H1 (cell line): ENCODE data around the gene ADK. TPM values are rescaled to one million over a fixed set of nuclear protein-coding genes. Genes with fewer than 3 reads are reported as not detected.

Experiments used
- CTCF ChIA-PET: fragments of 300-600 bp; sonication (Branson Sonifier 250); formaldehyde crosslinking; loops from one replicate; lab custom pipeline; 2021; ENCODE audit not compliant: partially characterized antibody; lab: Charles Lee
- POLR2A ChIA-PET: fragments of 300-600 bp; sonication (Branson Sonifier 250); formaldehyde crosslinking; loops from one replicate; lab custom pipeline; 2021; ENCODE audit warnings: inconsistent platforms; ENCODE audit not compliant: partially characterized antibody; lab: Charles Lee
- DNase-seq, 2 experiments: peaks; one replicate each; pipeline versions ENCODE4 v3.0.0 to v3.0.0-alpha.2; 2010 to 2022; ENCODE audit warnings: low spot score in 2 of 2, low read depth in 1 of 2, mixed read lengths in 1 of 2
- FAIRE-seq: peaks from 2 replicates; lab custom pipeline; 2011; peaks lifted over from hg19 to GRCh38; lab: Jason Lieb, UNC
- H2AFZ ChIP-seq: 2 replicates; pipeline ENCODE4 v1.8.1; 2012; ENCODE audit warnings: low read length, inconsistent platforms
- H2AK5ac ChIP-seq: 2 replicates; pipeline ENCODE4 v1.6.1; 2013; ENCODE audit warnings: low read depth, low read length
- H2BK120ac ChIP-seq: replicated peaks from 2 replicates; pipeline ENCODE3; 2013; ENCODE audit warnings: low read depth, low read length, inconsistent platforms
- H2BK12ac ChIP-seq: 2 replicates; pipeline ENCODE4 v1.6.1; 2013; ENCODE audit warnings: low read depth, low read length
- H2BK15ac ChIP-seq: 2 replicates; pipeline ENCODE4 v1.6.1; 2013; ENCODE audit warnings: low read length
- H2BK20ac ChIP-seq: 2 replicates; pipeline ENCODE4 v1.6.1; 2013; ENCODE audit warnings: low read length
- H2BK5ac ChIP-seq: 2 replicates; pipeline ENCODE4 v1.6.1; 2013; ENCODE audit warnings: low read depth, low read length
- H3K14ac ChIP-seq: 2 replicates; pipeline ENCODE4 v1.6.1; 2013; ENCODE audit warnings: inconsistent platforms; ENCODE audit not compliant: insufficient read length
- H3K18ac ChIP-seq: 2 replicates; pipeline ENCODE4 v1.6.1; 2013; ENCODE audit warnings: low read length; ENCODE audit errors: extremely low read depth
- H3K23ac ChIP-seq: 2 replicates; pipeline ENCODE4 v1.6.1; 2013; ENCODE audit warnings: inconsistent platforms; ENCODE audit not compliant: insufficient read length
- H3K23me2 ChIP-seq: 2 replicates; pipeline ENCODE4 v1.6.1; 2013; ENCODE audit warnings: low read depth, low read length
- H3K27ac ChIP-seq: 2 replicates; pipeline ENCODE4 v1.6.1; 2011; ENCODE audit warnings: low read depth, low read length, inconsistent platforms
- H3K27me3 ChIP-seq, 4 experiments: replicated peaks in 1 of 4; 1 replicate in 1 of 4; 2 replicates in 3 of 4; pipeline versions ENCODE4 v1.6.1 to v1.8.1; 2011 to 2013; ENCODE audit warnings: low read length in 3 of 4, mild to moderate bottlenecking in 3 of 4, inconsistent platforms in 2 of 4, mixed read lengths in 2 of 4, moderate library complexity in 1 of 4; ENCODE audit not compliant: control insufficient read depth in 3 of 4, insufficient read depth in 3 of 4; ENCODE audit errors: extremely low read depth in 1 of 4
- H3K36me3 ChIP-seq, 4 experiments: 2 replicates each; pipeline versions ENCODE4 v1.6.1 to v1.8.1; 2011 to 2013; ENCODE audit warnings: mild to moderate bottlenecking in 4 of 4, low read length in 3 of 4, moderate library complexity in 2 of 4, control low read depth in 1 of 4, inconsistent platforms in 1 of 4; ENCODE audit not compliant: insufficient read depth in 4 of 4, control insufficient read depth in 2 of 4
- H3K4ac ChIP-seq: replicated peaks from 2 replicates; pipeline ENCODE3; 2013; ENCODE audit warnings: low read length, low read depth, mixed read lengths, inconsistent platforms; ENCODE audit not compliant: insufficient read length
- H3K4me1 ChIP-seq, 4 experiments: replicated peaks in 1 of 4; 1 replicate in 1 of 4; 2 replicates in 3 of 4; pipeline versions ENCODE4 v1.6.1 to v1.8.1; 2011 to 2013; ENCODE audit warnings: low read length in 3 of 4, inconsistent platforms in 2 of 4, mixed read lengths in 1 of 4; ENCODE audit not compliant: insufficient read depth in 4 of 4, control insufficient read depth in 3 of 4
- H3K4me2 ChIP-seq, 2 experiments: 2 replicates each; pipeline versions ENCODE4 v1.6.1 to v1.8.1; 2011 to 2013; ENCODE audit warnings: low read depth in 2 of 2, low read length in 2 of 2, control low read depth in 1 of 2, inconsistent platforms in 1 of 2, mild to moderate bottlenecking in 1 of 2; ENCODE audit not compliant: insufficient read depth in 1 of 2
- H3K4me3 ChIP-seq, 4 experiments: fragments of 200-600, 300-600 bp in 1 of 4; sonication (generic), shearing (Covaris generic), sonication (Bioruptor Twin) in 1 of 4; 2 replicates each; pipeline versions ENCODE4 v1.5.1 to v1.8.1; 2011 to 2016; ENCODE audit warnings: low read length in 4 of 4, low read depth in 3 of 4, control low read depth in 2 of 4, inconsistent platforms in 2 of 4, mild to moderate bottlenecking in 2 of 4, mixed read lengths in 1 of 4, moderate library complexity in 1 of 4; ENCODE audit not compliant: insufficient read depth in 2 of 4; ENCODE audit errors: extremely low read depth in 1 of 4
- H3K56ac ChIP-seq: replicated peaks from 2 replicates; pipeline ENCODE3; 2013; ENCODE audit warnings: low read depth, mild to moderate bottlenecking, mixed read lengths, low read length, inconsistent platforms; ENCODE audit not compliant: insufficient read length
- H3K79me1 ChIP-seq: 2 replicates; pipeline ENCODE4 v1.6.1; 2013; ENCODE audit warnings: low read depth, low read length, control low read depth
- H3K79me2 ChIP-seq, 2 experiments: 2 replicates each; pipeline versions ENCODE4 v1.6.1 to v1.8.1; 2012 to 2013; ENCODE audit warnings: low read length in 2 of 2, mild to moderate bottlenecking in 2 of 2, inconsistent platforms in 1 of 2; ENCODE audit not compliant: insufficient read depth in 2 of 2, control insufficient read depth in 1 of 2
- H3K9ac ChIP-seq, 4 experiments: replicated peaks in 1 of 4; 1 replicate in 1 of 4; 2 replicates in 3 of 4; pipeline versions ENCODE4 v1.6.1 to v1.8.1; 2011 to 2013; ENCODE audit warnings: low read depth in 3 of 4, low read length in 3 of 4, control low read depth in 2 of 4, mild to moderate bottlenecking in 2 of 4, moderate library complexity in 2 of 4, inconsistent platforms in 1 of 4; ENCODE audit errors: extremely low read depth in 1 of 4
- H3K9me3 ChIP-seq, 2 experiments: 2 replicates each; pipeline versions ENCODE4 v1.6.1 to v1.8.1; 2012 to 2013; ENCODE audit warnings: mild to moderate bottlenecking in 2 of 2, moderate library complexity in 2 of 2, control low read depth in 1 of 2, inconsistent platforms in 1 of 2, low read depth in 1 of 2, low read length in 1 of 2, mixed read lengths in 1 of 2; ENCODE audit not compliant: insufficient read depth in 2 of 2
- H4K20me1 ChIP-seq, 2 experiments: replicated peaks in 1 of 2; 2 replicates each; pipeline versions ENCODE3 to v1.8.1; 2011 to 2013; ENCODE audit warnings: inconsistent platforms in 2 of 2, low read length in 2 of 2, mild to moderate bottlenecking in 1 of 2; ENCODE audit not compliant: insufficient read depth in 2 of 2, control insufficient read depth in 1 of 2
- H4K5ac ChIP-seq: 2 replicates; pipeline ENCODE4 v1.6.1; 2013; ENCODE audit warnings: low read length, low read depth, mixed read lengths, inconsistent platforms; ENCODE audit not compliant: insufficient read length
- H4K8ac ChIP-seq: 2 replicates; pipeline ENCODE4 v1.8.0; 2013; ENCODE audit warnings: mild to moderate bottlenecking, moderate library complexity, low read length, inconsistent platforms; ENCODE audit not compliant: insufficient read depth; ENCODE audit errors: extremely low read depth
- H4K91ac ChIP-seq: replicated peaks from 2 replicates; pipeline ENCODE3; 2013; ENCODE audit warnings: low read length, mixed read lengths, inconsistent platforms; ENCODE audit not compliant: insufficient read length
- KDM4A ChIP-seq: IDR thresholded peaks from one replicate; pipeline ENCODE4 v1.7.1; 2012; ENCODE audit warnings: low read depth, mild to moderate bottlenecking, moderate library complexity, low read length, inconsistent platforms; ENCODE audit not compliant: severe bottlenecking
- RAD21 ChIP-seq, 2 experiments: IDR thresholded peaks in 1 of 2; conservative IDR thresholded peaks in 1 of 2; 2 replicates each; pipeline ENCODE4 v1.6.1; 2011; ENCODE audit warnings: low read depth in 2 of 2, low read length in 2 of 2, improper control_type of control experiment in 1 of 2, inconsistent platforms in 1 of 2, mild to moderate bottlenecking in 1 of 2, moderate library complexity in 1 of 2
- TEAD4 ChIP-seq: IDR thresholded peaks from 2 replicates; pipeline ENCODE4 v1.6.1; 2012; ENCODE audit warnings: low read depth, low read length, inconsistent platforms, mixed read lengths
- WGBS, 2 experiments: shearing (Covaris generic) in 1 of 2; methylation state at CpG; one replicate each; pipeline versions ENCODE4 v1.1.6 to v1.1.7; 2013 to 2015; ENCODE audit warnings: low lambda C conversion rate in 2 of 2, mixed read lengths in 2 of 2, inconsistent platforms in 1 of 2, low coverage in 1 of 2, missing lambda C conversion rate in 1 of 2; ENCODE audit not compliant: insufficient replicate concordance in 2 of 2, insufficient coverage in 1 of 2, insufficient read length in 1 of 2; ENCODE audit errors: extremely low coverage in 1 of 2, missing lambda C conversion rate in 1 of 2; 5-methylcytosine and 5-hydroxymethylcytosine counted together
- polyA plus RNA-seq, 7 experiments: library from polyadenylated mRNA; depleted of rRNA in 3 of 7; stranded (reverse) in 5 of 7; unstranded in 2 of 7; fragments of >200 nt in 5 of 7; fragments of 200-250 nt in 2 of 7; gene quantifications; 1 replicate in 5 of 7; 2 replicates in 1 of 7; 4 replicates in 1 of 7; pipeline versions ENCODE4 v1.2.1 to v1.2.3, GENCODE V29; 2011 to 2013; ENCODE audit warnings: missing spikeins in 2 of 7, mixed read lengths in 2 of 7
- total RNA-seq: library from RNA; stranded (reverse); fragmentation: NEBNext Ultra II Directional; extraction: Animal tissue kit (Norgen Biotek cat#: 25700); gene quantifications from 2 replicates; pipeline ENCODE4 v1.2.1, GENCODE V29; 2021
- TF ChIP-seq, protein P1 (sequence below), 3 experiments: IDR thresholded peaks; 1 replicate in 2 of 3; 2 replicates in 1 of 3; pipeline versions ENCODE4 v1.5.1 to v1.6.1; 2011; ENCODE audit warnings: low read length in 3 of 3, mild to moderate bottlenecking in 3 of 3, inconsistent platforms in 2 of 3, low read depth in 1 of 3, moderate library complexity in 1 of 3; ENCODE audit not compliant: insufficient read depth in 1 of 3; ENCODE audit errors: control extremely low read depth in 1 of 3

Gene ADK
- total and polyA plus RNA-seq, 2 of the 8 experiments (the other 6 are each of a cell fraction or from before 2014, with no cell fraction given), result 12.3 to 42.4 TPM

- no peak overlapping the region for H2BK20ac ChIP-seq
- no peak for DNase-seq
- no peak overlapping the region for H3K9ac ChIP-seq
- no peak overlapping the region for H4K91ac ChIP-seq
- WGBS, 2 experiments, result 80% methylated on average over 11 of the region's 11 CpGs; no CpG with 5 or more reads in 1 of the 2 experiments
- no peak overlapping the region for H4K5ac ChIP-seq
- TF ChIP-seq, protein P1, sequence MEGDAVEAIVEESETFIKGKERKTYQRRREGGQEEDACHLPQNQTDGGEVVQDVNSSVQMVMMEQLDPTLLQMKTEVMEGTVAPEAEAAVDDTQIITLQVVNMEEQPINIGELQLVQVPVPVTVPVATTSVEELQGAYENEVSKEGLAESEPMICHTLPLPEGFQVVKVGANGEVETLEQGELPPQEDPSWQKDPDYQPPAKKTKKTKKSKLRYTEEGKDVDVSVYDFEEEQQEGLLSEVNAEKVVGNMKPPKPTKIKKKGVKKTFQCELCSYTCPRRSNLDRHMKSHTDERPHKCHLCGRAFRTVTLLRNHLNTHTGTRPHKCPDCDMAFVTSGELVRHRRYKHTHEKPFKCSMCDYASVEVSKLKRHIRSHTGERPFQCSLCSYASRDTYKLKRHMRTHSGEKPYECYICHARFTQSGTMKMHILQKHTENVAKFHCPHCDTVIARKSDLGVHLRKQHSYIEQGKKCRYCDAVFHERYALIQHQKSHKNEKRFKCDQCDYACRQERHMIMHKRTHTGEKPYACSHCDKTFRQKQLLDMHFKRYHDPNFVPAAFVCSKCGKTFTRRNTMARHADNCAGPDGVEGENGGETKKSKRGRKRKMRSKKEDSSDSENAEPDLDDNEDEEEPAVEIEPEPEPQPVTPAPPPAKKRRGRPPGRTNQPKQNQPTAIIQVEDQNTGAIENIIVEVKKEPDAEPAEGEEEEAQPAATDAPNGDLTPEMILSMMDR (IDR thresholded peaks at IDR 0.05; ENCODE audit: control extremely low read depth in 1 of 3, insufficient read depth in 1 of 3, low read depth in 1 of 3, low read length in 3 of 3), result peak in 2 of 3 experiments; percentile 34 to 57; a peak in 2 of 4 replicates
- TF ChIP-seq RAD21 (IDR thresholded peaks at IDR 0.05 in 1 of 2, conservative IDR thresholded peaks at IDR 0.05 in 1 of 2; ENCODE audit: low read depth in 2 of 2, low read length in 2 of 2), result peak; percentile 41 to 56
- no peak for TF ChIP-seq TEAD4
- no peak for TF ChIP-seq KDM4A
- no peak overlapping the region for H2AFZ ChIP-seq
- H2BK12ac ChIP-seq, result no peak overlapping the region
- H3K23ac ChIP-seq, result no peak overlapping the region
- no peaks in the 10 kb centered on the region for H3K9me3 ChIP-seq
- no peak overlapping the region for H3K18ac ChIP-seq
- H3K4ac ChIP-seq, result no peak overlapping the region
- no peak overlapping the region for H2BK5ac ChIP-seq
- H3K14ac ChIP-seq, result no peak overlapping the region
- H3K79me1 ChIP-seq, result no peaks in the 10 kb centered on the region
- ChIA-PET CTCF (interaction anchor here (0.6 to 3.7 kb wide), 23 partner anchors 9 to 285 kb away, joined by 3 to 15 read pairs (median 3); no protein-coding TSS in a partner anchor), POLR2A (interaction anchor here (0.8 to 1.4 kb wide), 5 partner anchors 10 to 25 kb away, joined by 3 to 4 read pairs (median 3); no protein-coding TSS in a partner anchor)
- no peak overlapping the region for H4K8ac ChIP-seq
- no peak overlapping the region for H3K27ac ChIP-seq
- H3K4me1 ChIP-seq, result no peaks in the 10 kb centered on the region
- no peak overlapping the region for H3K4me3 ChIP-seq
- H3K4me2 ChIP-seq, result no peak overlapping the region
- H2AK5ac ChIP-seq, result no peak overlapping the region
- no peak overlapping the region for H2BK15ac ChIP-seq
- no peak overlapping the region for H2BK120ac ChIP-seq
- no peak for FAIRE-seq
- H3K56ac ChIP-seq, result no peak overlapping the region
- H4K20me1 ChIP-seq, result peaks cover 0 to 3% of the 10 kb centered on the region in 2 experiments
- peaks cover 49 to 93% (median 72%) of the 10 kb centered on the region in 4 experiments for H3K36me3 ChIP-seq
- no peaks in the 10 kb centered on the region for H3K27me3 ChIP-seq
- H3K79me2 ChIP-seq, result no peaks in the 10 kb centered on the region
- H3K23me2 ChIP-seq, result no peaks in the 10 kb centered on the region
Observed at GRCh38 chr10:74103560-74104258, 47.3 kb upstream of the ADK start.
